ENCODE results near the gene GLIPR2.

The GLIPR2 gene

DNA sequence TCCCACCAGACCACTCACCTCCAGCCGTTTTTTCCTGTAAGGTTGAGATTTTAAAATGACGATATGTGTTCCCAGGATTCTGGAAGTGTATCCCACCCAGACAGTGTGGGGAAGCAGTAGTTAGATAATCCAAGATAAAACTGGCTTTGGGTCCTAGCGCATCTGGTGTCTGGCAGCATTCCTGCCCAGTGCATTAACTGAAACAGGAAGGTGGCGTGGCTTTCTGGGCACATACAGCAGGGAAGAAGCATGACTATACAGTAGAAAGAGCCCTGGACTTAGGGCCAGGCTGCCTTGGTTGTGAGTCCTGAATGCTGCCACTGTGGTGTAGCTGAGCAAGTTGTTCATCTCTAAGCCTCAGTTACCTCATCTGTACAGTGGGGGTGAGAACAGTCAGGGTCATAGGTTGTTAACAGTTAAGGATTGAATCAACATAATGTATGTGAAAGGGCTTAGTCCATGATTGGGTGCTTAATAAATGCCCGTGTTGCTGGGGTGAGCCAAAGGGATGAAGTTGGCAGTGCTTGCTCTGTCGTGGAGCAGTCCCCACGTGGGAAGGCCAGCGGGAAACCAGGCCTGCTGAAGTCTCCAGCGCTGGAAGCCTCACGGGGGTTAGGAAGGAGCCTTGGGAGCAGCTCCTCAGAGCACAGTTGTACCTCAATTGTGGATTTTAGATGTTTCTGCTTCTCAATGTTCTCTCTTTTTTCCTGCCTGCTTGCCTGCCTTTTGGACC lies 72.2 kb downstream of the GLIPR2 start:
- Histone ChIP-seq H3K4me1 (ENCODE audit: control insufficient read depth, insufficient read depth, low read length) (no peaks in the 10 kb centered on the region), H3K27ac (ENCODE audit: extremely low read depth, low read depth, low read length) (no peak overlapping the region), H3K36me3 (ENCODE audit: control insufficient read depth in 2 of 2, insufficient read depth in 1 of 2, low read length in 2 of 2) (peaks cover 19 to 100% of the 10 kb centered on the region in 2 experiments), H3K4me3 (ENCODE audit: low read depth, low read length) (no peak overlapping the region), H3K9me3 (ENCODE audit: control insufficient read depth, insufficient read depth, low read depth, low read length) (no peaks in the 10 kb centered on the region)
- ChIA-PET CTCF (interaction anchor here (0.6 to 1.0 kb wide), 3 partner anchors 19 to 240 kb away, joined by 3 to 4 read pairs (median 4); no protein-coding TSS in a partner anchor), POLR2A (interaction anchor here (2.4 kb wide), 1 partner anchor 18 kb away, joined by 10 read pairs; the partner anchor contains the start of gene CLTA)
- no peak for TF ChIP-seq ZNF433 (tag by site-specific recombination; IDR thresholded peaks at IDR 0.05; ENCODE audit: low read depth)
- TF ChIP-seq, protein P1, sequence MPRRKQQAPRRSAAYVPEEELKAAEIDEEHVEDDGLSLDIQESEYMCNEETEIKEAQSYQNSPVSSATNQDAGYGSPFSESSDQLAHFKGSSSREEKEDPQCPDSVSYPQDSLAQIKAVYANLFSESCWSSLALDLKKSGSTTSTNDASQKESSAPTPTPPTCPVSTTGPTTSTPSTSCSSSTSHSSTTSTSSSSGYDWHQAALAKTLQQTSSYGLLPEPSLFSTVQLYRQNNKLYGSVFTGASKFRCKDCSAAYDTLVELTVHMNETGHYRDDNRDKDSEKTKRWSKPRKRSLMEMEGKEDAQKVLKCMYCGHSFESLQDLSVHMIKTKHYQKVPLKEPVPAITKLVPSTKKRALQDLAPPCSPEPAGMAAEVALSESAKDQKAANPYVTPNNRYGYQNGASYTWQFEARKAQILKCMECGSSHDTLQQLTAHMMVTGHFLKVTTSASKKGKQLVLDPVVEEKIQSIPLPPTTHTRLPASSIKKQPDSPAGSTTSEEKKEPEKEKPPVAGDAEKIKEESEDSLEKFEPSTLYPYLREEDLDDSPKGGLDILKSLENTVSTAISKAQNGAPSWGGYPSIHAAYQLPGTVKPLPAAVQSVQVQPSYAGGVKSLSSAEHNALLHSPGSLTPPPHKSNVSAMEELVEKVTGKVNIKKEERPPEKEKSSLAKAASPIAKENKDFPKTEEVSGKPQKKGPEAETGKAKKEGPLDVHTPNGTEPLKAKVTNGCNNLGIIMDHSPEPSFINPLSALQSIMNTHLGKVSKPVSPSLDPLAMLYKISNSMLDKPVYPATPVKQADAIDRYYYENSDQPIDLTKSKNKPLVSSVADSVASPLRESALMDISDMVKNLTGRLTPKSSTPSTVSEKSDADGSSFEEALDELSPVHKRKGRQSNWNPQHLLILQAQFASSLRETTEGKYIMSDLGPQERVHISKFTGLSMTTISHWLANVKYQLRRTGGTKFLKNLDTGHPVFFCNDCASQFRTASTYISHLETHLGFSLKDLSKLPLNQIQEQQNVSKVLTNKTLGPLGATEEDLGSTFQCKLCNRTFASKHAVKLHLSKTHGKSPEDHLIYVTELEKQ (tag by site-specific recombination; IDR thresholded peaks at IDR 0.05; ENCODE audit: borderline replicate concordance): no peak
- no peak for TF ChIP-seq ZNF585B (tag by site-specific recombination; IDR thresholded peaks at IDR 0.05)
- TF ChIP-seq PRDM2 (tag by site-specific recombination; IDR thresholded peaks at IDR 0.05; ENCODE audit: borderline replicate concordance): no peak
- no peak for TF ChIP-seq INSM2 (tag by site-specific recombination; IDR thresholded peaks at IDR 0.05)
- TF ChIP-seq, protein P2, sequence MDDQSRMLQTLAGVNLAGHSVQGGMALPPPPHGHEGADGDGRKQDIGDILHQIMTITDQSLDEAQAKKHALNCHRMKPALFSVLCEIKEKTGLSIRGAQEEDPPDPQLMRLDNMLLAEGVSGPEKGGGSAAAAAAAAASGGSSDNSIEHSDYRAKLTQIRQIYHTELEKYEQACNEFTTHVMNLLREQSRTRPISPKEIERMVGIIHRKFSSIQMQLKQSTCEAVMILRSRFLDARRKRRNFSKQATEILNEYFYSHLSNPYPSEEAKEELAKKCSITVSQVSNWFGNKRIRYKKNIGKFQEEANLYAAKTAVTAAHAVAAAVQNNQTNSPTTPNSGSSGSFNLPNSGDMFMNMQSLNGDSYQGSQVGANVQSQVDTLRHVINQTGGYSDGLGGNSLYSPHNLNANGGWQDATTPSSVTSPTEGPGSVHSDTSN (CRISPR knock-in tag; IDR thresholded peaks at IDR 0.05): no peak
- TF ChIP-seq SCRT1 (tag by site-specific recombination; IDR thresholded peaks at IDR 0.05; ENCODE audit: borderline replicate concordance): no peak
- TF ChIP-seq ZNF664 (tag by site-specific recombination; IDR thresholded peaks at IDR 0.05): no peak

DNA sequence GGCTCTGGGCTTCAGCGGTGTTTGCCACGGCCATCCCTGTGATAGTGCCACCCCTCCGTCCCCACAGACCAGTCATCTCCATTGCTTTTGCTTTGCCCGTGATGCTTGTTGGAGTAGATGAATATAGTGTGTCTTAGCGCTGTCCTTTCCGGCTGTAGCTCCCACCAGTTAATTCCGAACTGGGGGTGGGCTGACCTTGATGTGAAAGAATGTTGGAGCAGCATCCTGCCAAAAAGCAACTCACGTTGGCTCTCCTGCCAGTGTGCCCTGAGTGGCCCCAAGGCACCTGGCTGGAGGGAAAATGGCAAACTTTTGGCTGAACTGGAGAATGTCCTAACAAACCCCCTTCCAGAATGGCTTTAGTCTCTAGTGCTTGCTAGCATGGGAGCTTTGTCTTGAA lies 74.2 kb downstream of the GLIPR2 start:
- no peaks in the 10 kb centered on the region for H3K9me3 ChIP-seq (ENCODE audit: control insufficient read depth, insufficient read depth, low read depth, low read length)
- H3K4me1 ChIP-seq (ENCODE audit: control insufficient read depth, insufficient read depth, low read length): no peaks in the 10 kb centered on the region
- POLR2A ChIA-PET: interaction anchor here (0.6 to 2.4 kb wide), 2 partner anchors 12 to 20 kb away, joined by 3 to 10 read pairs; partner anchors contain the start of gene CLTA
- H3K36me3 ChIP-seq (ENCODE audit: control insufficient read depth in 2 of 2, insufficient read depth in 1 of 2, low read length in 2 of 2): peaks cover 14 to 99% of the 10 kb centered on the region in 2 experiments
- H3K27ac ChIP-seq (ENCODE audit: extremely low read depth, low read depth, low read length): no peak overlapping the region
- CTCF ChIA-PET: interaction anchor here (1.2 kb wide), 2 partner anchors 8 to 10 kb away, joined by 4 to 6 read pairs; no protein-coding TSS in a partner anchor
- no peak for TF ChIP-seq ZNF426 (tag by site-specific recombination; IDR thresholded peaks at IDR 0.05)
- TF ChIP-seq ZNF791 (tag by site-specific recombination; IDR thresholded peaks at IDR 0.05): no peak
- no peak for TF ChIP-seq ZSCAN4 (tag by site-specific recombination; IDR thresholded peaks at IDR 0.05)
- no peak for TF ChIP-seq ZNF266 (tag by site-specific recombination; IDR thresholded peaks at IDR 0.05; ENCODE audit: low read depth)
- TF ChIP-seq OVOL3 (tag by site-specific recombination; IDR thresholded peaks at IDR 0.05): no peak
- no peak for TF ChIP-seq ZNF311 (tag by site-specific recombination; IDR thresholded peaks at IDR 0.05; ENCODE audit: borderline replicate concordance)
- TF ChIP-seq, protein P2 (CRISPR knock-in tag; IDR thresholded peaks at IDR 0.05): no peak
- no peak overlapping the region for H3K4me3 ChIP-seq (ENCODE audit: low read depth, low read length)

Measured in HEK293 (cell line).